GM11168 (cell line): ENCODE measurements around the gene SEMA5A.

Experiments used
- in situ Hi-C: fragments of 300-500 bp; cut with MboI; formaldehyde crosslinking; loops from one replicate; pipeline ENCODE4 v1.12.0; 2022; ENCODE audit warnings: low sequenced_read_pairs; ENCODE audit not compliant: unreplicated experiment

SEMA5A gene

GRCh38 chr5:9340085-9340484 is 205.8 kb downstream of the SEMA5A start:
- in situ Hi-C loops: no loop called here

GRCh38 chr5:9339206-9339818 is 206.6 kb downstream of the SEMA5A start:
- in situ Hi-C loops: no loop called here

DNA sequence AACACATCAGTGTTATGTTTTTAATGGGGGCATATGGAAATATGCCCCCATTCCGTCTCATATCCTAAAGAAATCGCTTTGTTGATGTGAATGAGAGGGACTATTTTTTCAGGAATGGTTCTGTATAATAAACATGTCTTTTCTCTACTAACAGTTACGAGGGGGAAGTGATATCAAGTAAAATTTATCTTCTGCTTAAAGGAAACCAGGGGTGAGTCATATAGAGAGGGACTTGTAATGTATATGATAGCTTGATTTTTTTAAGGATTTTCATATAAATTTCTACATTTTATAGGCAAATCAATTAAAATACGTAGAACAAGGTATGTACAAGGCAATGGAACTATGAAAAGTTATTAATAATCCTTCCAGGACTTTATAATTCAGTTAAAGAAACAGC is 207.1 kb downstream of the SEMA5A start:
- in situ Hi-C loops: no loop called here

DNA sequence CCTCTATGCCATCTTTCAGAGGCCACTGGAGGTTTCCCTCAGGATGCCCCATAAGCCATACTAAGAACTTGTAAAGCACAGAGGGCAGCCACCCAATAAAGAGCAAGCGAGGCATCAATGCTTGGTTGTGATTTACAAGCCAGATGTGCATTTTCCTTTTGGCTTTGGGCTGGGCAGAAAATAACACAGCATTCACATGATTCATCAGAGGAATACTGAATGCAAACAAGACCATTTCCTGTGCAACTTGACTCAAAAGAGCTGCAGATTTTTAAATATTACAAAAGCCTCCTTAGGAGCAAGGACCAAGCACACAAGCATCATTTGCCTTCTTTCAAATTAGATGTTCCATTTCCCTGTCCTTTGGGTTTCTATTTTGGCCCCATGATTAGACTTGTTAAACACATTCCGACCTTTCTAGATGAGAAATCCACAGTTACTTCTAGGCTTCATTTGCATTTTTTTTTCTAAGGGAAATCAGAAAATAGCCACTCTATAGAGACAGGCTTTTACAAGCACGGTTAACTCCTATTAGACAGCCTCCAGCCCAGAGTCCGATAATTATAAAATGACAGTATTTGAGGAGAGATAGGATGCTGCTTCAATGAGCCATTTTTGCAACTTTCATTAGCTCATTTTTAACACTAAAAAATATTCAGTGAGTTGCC is 207.8 kb downstream of the SEMA5A start:
- in situ Hi-C loops: no loop called here

- in situ Hi-C loops: no loop called here
Observed at GRCh38 chr5:9335754-9336495, 209.9 kb downstream of the SEMA5A start.

DNA sequence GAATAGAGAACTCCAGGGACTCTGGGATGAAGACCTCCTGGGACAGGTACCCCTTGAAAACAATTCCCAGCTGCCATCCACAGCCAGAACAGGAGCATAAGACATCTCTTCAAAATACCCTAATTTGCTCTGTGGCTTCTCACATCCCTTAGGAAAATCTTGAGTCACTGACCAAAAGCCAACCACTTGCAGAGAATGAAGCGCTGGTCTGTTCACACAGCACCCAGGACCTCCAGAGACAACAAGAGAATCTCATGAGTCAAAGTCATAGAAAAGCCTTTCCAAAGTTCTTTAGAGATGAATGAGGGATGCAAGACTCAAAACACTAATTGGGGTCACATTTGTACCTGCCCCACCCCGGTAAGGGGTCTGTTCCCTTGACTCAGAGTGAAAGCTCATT is 210.6 kb downstream of the SEMA5A start:
- in situ Hi-C loops: no loop called here

GRCh38 chr5:9332026-9332425 is 213.8 kb downstream of the SEMA5A start:
- in situ Hi-C loops: no loop called here

- in situ Hi-C loops: no loop called here
Observed at GRCh38 chr5:9331372-9331771, 214.5 kb downstream of the SEMA5A start.

DNA sequence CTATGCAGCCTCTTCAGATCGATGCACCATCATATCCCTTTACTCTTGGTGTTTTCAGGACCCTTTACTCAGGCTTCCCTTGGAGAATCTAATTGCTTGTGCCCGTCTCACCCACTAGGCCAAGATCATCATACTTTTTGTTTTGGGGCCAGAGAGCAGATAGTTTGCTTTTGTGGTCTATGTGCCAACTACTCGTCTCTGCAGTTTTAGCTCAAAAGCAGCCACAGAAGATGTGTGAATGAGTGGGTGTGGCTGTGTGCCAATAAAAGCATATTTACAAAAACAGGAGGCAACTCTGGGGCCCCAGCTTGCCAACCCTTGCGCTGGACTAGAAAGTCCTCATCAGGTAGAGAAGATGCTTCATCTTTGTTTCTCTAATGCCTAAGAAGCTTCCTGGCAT is 216.8 kb downstream of the SEMA5A start:
- in situ Hi-C loops: no loop called here

- in situ Hi-C loops: no loop called here
Observed at GRCh38 chr5:9325549-9325948, 220.3 kb downstream of the SEMA5A start.

- in situ Hi-C loops: no loop called here
Observed at GRCh38 chr5:9324348-9325077, 221.4 kb downstream of the SEMA5A start.

GRCh38 chr5:9320652-9321051 is 225.2 kb downstream of the SEMA5A start:
- in situ Hi-C loops: no loop called here

- in situ Hi-C loops: no loop called here
Observed at GRCh38 chr5:9318031-9318430, 227.8 kb downstream of the SEMA5A start.

DNA sequence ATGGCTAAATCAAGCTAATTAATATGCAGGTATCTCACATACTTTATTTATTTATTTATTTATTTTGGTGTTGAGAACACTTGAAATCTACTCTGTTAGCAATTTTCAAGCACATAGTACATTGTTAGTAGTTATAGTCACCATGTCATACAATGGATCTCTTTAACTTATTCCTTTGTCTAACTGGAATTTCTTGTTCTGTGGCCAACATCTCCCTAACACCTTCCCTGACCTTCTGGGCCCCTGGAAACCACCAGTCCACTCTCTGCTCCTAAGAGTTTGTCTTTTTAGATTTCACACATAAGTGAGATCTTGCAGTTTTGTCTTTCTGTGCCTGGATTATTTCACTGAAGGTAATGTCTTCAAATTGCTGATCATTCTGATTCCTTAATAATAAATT is 229.1 kb downstream of the SEMA5A start:
- in situ Hi-C loops: no loop called here

DNA sequence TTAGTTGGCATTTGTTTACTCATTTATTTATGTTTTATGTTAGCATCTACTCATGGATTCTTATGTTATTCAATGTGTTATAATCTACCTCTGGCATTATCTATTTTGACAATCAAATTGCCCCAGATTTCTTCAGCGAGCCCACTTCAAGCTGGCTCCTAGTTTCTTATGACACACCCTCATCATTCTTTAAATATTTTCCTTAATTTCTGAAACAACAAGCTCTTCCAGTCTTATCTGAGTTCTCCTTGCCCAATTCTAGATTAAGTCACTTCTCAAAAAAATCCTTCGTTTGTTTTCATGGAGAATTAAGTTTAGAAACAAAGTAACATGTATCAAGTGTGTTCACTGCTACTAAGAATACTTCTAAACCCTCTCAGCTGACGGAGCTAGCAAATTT is 229.8 kb downstream of the SEMA5A start:
- in situ Hi-C loops: no loop called here

DNA sequence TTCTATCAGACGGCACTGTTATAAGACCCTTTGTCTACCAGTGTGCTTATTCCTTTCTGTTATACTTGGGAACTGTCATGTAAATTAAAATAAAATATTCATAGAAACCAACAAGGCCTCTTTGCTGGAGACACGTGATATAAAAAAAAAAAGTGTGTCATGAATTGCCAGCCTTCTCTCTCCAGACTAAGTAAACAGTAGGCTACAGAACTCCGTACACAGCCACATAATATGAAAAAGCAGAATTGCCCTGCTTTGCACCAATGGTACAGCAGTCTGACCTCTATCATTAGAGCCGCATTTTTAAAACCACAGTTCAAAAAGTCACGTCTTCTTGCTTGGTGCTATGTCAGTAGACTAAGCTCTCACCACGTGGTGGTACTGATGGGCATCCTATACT is 231.3 kb downstream of the SEMA5A start:
- in situ Hi-C loops: no loop called here

DNA sequence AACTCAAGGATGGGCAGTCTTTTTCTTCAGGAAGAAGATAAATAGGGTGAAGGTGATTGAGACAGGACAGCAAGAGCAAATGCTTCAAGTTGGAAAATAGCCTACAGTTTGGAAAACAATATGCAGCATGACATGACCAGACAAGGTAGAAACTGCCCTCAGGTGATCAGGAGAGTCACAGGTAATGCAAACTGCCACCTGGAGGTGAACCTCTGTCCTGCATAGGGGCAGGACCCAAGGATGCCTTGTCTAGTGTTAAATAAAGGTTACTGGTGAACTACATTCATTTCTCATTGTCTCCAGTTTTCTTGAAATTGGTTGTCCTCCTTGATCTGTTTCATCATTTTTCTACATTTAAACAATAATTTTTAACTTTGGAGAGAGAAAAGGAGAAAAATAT is 232.1 kb downstream of the SEMA5A start:
- in situ Hi-C loops: no loop called here

DNA sequence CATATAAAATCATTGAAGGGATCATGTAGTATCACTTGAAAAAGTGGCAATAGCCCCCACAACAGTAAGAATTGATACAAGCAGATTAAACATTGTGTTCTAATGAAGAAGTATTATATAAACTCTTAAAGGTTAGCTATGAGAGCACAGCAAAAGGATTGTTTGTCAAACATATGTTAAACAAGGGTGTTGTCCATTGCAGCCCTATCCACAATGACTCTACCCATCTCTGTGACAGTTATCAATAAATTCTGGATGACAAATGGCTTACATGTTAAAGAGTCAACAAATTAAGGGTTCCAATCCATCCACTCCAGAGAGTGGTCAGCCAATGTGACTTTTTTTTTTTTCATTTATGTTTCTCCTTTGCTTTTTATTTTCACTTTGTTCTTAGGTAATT is 238.7 kb downstream of the SEMA5A start:
- in situ Hi-C loops: no loop called here

- in situ Hi-C loops: no loop called here
Observed at GRCh38 chr5:9302218-9302617, 243.7 kb downstream of the SEMA5A start.

DNA sequence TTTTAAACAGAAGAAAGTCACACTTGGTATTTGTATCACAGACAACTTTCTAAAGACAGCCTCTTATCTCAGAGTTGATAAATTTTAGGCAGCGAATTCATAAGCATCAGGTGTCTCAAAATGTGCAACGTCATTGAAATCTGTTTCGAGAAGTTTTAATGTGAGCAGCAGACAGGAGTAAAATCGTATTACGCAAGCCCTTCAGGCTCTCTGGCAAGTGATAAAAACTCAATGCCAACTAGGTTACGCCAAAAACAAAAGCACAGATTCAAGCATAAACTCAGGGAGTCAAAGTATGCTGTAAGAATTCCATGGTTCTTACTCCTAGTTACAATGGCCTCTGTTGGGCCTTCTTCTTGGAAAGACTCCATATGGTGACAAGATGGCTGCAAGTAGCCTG is 244.7 kb downstream of the SEMA5A start:
- in situ Hi-C loops: no loop called here

DNA sequence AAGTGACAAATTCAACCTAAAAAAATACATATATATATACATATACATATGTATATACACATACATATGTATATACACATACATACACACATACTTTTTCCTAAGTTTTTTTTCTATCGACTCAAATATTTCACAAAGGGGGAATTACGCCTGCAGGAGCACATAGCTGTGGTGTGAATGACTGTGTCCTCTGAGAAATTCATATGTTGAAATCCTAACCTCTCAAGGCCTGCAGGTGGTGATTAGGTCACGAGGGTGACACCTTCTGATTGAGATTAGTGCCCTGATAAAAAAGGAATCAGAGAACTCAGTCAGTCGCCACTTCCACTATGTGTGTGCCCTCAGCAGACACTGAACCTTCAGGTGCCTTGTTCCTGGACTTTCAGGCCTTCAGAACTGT is 248.7 kb downstream of the SEMA5A start:
- in situ Hi-C loops: no loop called here
